ENCODE data around the gene STRADA.
"Not testable (repeated sequence)": the region's sequence is repeated elsewhere in the genome, so short reads cannot be mapped to it uniquely, and the experiment has no call there.

The STRADA gene

DNA sequence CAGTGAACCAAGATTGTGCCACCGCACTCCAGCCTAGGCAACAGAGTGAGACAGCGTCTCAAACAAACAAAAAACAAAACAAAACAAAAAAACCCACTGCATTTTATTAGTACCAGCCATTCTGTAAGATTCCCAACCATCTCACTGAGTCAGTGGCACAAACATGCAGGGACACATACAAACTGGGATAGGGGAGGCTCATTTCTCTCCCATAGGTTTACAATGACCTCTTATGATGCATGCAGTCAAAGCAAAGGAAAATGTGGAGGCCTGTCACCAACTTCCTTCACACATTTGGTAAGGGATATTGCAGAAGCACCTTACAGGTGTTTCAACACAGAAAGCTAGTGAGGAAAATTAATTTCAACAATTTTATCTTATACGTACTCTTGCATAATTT is 12.4 kb upstream of the STRADA start:
- DNase-seq: no peak

DNA sequence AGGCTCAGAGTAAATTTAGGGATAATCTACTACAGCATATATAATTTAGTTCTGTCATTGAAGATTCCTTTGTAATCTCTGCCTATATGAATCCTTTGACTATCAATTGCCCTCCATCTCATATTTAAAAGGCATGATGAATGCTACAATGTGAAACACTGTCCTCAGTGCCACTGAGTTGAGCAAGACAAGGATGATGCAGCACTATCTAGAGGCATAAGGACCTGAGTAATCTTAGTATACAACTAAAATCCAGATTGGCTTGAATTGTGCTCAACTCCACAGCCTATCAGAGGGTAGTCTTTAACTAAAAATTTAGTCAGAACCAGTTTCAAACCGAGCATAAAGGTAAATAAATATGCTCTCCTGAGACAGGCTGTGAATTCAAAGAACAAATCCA is 11.6 kb upstream of the STRADA start:
- DNase-seq: no peak

DNA sequence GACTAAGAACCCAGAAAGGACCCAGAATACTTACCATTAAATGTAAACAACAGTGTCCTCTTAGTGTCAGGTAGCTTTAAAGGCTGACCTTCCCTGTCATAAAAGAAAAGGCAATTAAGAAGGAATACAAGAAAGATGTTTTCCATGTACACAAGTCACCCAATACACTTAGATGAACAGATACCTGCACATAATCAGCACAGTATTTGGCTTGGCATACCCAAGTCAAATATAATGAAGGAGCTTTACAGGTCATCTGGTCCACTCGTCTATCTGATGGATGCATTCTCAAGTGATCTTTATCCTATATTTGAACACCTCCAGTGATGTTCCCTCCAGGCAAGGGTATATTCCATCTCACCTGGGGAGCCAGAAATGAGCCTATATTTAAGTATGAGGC is 11.1 kb upstream of the STRADA start:
- DNase-seq: no peak

DNA sequence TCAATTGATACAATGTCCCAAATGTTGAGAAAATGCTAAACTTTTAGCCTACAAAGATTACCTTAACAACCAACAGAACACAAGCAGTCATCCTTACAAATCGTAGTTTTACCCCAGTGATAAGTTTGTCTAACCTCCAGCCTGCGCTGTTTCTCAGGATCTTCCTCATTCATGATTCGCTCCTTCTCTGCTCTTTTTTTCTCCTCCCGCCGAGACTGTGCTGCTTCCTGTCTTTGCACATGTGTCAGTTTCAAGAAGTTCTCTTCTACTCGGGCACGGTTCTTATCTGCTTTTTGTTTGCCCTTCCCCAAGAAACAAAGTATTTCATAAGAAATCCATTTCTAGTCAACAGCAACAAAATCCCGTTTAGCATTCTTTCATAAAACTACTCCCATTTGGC is 10.2 kb upstream of the STRADA start:
- DNase-seq: no peak

DNA sequence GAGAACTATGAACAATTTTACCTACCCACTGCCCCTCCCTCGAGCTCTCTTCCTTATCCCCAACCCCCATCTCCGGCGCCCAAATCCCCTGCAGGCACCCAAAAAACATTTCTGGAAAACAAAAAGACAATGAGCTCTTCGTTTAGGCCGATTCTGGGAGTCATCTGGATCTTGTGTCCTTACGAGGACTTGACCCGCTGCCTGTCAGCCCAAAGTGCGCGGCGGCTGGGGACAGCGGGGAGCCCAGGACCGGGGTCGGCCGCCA is 524 bp downstream of the STRADA start:
- DNase-seq: no peak

DNA sequence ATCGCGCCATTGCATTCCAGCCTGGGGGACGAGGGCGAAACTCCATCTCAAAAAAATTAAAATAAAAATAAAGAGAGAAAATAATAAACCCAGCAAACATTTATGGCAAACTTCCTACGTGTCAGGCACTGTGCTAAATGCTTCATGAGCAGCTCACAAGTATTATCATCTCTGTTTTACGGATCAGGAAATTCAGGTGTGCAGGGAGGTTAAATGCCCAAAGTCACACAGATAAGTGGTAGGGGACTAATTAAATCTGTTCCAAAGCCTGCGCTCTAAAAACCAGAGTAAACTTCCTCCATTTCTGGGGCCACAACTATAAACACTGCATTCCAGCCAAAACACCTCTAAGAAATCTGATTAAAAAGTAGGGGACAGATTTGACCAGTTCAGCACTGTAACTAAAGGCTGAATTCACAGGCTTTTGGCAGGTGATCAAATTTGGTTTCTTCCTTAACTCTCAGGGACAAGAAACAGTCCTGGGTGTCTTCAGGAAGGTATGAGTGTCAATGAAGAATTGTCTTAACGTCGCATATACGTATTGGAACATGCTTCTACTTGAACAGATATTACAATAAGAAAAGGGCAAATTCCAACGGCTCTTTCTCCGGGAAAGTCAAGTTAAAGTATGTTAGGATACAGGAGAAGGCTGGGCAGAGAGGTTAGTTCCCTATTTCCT is 996 bp downstream of the STRADA start:
- DNase-seq: no peak

DNA sequence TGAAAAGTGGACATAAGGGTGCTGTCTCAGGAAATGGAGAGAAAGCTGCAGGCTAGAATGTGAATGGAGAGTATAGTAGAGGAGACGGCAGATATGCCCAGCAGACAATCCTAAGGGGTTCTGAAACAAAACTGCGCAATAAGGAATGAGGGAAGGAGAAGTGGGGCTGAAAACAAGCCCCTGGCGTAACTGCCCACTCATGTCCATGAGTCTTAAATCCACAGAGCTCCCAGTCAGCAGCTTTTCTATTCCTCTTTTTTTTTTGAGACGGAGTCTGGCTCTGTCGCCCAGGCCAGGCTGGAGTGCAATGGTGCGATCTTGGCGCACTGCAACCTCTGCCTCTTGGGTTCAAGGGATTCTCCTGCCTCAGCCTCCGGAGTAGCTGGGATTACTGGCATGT is 5.9 kb downstream of the STRADA start:
- no peak for DNase-seq

DNA sequence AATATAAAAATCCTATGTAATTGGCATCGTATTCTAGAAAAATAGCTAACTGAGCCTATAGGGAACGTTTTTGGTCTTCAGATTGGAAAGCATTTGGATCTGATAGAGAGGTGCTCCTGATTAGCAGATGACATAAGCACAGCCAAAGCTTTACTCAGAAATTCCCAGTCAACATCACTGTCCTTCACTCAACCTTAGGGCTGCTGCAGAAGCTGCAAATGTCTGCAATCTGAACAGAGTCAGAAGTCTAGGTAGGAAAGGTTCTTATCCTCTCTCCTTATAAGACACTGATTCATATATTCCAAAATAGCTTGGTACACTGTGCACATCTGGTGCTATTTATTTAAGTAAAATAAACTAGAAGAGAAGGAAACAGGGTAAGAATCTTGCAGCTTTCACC is 19.2 kb downstream of the STRADA start:
- no peak for DNase-seq

DNA sequence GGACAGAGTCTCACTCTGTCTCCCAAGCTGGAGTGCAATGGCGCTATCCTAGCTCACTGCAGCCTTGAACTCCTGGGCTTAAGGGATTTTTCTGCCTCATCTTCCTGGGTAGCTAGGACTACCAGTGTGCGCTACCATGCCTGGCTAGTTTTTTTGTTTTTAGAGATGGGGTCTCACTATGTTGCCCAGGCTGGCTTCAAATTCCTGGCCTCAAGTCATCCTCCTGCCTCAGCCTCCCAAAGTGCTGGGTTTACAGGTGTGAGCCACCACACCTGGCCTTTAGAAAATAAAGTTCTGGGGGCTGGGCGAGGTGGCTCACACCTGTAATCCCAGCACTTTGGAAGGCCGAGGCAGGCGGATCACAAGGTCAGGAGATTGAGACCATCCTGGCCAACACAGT is 21.4 kb downstream of the STRADA start:
- DNase-seq: not testable (repeated sequence)

DNA sequence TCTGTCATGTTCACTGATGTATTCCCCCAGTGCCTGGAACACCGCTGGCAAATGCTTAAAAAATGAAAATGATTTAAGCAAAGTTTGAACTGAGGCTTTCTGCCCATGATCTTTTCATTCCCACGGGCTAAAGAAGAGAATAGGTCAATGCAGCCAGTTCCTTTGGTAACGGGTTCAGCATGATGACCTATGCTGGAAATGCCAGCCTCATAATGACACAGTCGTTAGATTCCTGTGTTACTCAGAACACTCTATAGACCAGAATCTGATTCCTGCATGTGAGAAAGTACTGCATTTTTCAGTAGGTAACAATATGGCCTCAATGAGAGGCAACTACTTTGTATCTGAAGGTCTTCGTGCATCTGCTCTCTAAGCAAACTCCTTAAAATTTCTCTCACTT is 22.6 kb downstream of the STRADA start:
- DNase-seq: no peak

DNA sequence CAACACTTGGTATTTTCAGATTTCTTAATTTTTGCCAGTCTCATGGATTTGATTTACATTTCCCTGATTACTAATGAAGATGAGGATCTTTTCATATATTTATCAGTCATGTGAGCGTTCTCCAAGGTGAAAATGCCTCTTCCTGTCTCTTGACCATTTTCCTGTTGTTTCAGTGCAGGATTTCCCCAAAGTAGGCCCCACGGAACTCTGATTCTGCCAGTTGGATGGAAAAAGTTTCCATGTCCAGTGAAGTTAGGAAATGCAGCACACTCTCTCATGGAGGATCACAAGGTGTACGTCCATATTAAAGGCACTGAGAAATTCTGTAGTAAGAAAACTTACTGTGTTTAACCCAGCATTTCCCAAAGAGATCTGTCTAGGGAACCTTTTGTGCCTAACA is 25.2 kb downstream of the STRADA start:
- DNase-seq: no peak

DNA sequence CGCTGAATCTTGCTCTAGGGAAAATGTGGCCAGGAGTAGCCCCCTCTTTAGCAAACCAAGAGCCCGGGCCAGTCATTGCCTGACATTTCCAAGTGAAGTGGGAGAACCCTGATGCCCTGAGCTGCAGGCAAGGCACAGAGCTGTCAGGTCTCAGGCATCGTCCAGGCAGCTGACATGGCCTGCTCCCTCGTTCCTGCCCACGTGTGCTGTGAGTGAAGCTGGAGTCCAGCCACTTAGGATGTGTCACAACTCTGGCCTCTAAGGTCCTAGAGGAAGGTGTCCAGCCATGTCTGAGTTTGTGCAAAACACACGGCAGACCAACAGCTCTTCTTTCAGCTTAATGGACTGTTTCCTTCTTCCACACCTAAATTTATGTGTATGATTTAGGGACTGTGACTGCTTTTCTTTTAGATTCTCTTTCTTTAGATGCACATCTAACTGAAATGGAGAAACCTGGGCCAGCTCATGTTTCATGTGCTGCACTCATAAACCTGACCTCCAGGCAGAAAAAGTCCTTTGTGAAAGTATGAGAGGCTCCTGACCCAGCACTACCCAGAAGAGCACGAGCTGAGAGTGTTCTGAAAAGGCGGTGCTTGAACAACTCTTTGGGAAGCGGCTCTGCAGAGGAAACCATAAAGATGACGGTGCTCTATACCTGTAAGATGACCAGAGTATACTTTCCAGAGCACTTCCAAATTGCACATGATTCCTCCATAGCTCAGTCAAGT is 26.9 kb downstream of the STRADA start:
- DNase-seq: no peak

DNA sequence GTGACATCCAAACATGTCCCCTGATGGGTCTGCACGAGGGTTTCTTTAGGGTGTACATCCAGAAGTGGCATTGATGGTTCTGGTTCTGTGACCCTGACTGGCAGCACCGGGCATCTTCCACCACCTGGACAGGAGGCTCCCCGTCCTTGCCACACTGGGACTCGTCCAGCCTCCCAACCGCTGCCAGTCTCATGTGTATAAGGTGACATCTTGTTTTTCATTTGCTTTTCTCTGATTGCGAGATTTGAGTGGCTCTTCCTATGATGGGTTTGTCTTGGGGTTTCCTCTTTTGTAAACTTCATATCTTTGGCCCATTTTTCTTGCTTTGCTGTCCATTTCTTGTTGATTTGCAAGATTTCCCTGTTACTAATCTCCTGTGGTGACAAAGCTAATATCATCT is 32.5 kb downstream of the STRADA start:
- no peak for DNase-seq

DNA sequence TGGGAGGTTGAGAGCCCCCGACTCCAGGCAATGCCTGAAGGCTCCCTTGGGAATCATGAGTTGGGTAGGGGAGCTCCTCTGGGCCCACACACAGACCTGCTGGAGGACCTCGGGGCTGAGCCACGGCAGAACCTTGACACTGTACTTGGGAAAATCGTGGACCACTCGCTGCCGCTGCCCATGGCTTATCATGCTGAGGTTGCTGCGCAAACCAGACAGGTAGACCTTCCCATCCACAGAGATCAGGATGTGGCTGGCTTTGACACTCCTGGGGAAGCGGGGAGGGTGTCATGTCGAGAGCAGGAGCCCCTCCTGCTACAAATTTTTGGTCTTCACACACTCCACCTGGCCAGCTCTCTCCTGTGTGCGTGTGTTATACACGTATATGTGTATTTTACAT is 34.4 kb downstream of the STRADA start:
- DNase-seq: no peak

DNA sequence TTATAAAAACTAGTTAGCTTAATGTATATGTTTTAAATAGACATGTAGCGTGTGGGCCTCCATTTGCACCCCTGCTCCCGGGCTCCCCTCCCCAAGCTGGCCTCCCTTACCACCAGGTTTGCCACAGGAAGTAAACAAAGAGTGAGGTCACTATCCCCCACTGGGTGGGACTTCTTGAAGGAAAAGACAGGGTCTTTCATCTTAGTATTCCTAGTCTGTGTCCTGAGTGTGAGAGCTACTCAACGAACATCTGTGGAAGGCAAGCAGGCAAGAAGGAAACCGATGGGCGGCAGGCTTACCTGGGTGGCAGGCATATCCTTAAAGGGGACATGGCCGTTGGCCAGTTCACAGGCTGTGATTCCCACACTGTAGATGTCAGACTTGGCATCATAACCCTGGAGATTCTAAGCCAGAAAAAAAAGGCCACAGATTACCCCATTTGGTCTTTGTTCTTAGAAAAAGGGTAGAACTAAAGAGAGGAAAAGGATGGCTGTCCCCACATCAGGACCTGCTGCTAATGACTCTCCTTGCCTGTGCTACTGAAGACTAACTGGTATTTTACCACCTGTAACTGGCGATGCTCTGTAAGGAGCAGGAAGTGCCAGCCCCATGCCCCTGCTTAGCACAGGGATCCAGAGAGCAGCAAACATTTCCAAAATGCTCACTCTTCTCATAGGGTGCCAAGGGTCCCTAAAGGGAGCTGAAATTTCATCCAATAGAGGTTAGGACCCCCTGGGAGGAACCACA is 35.1 kb downstream of the STRADA start:
- DNase-seq: no peak

DNA sequence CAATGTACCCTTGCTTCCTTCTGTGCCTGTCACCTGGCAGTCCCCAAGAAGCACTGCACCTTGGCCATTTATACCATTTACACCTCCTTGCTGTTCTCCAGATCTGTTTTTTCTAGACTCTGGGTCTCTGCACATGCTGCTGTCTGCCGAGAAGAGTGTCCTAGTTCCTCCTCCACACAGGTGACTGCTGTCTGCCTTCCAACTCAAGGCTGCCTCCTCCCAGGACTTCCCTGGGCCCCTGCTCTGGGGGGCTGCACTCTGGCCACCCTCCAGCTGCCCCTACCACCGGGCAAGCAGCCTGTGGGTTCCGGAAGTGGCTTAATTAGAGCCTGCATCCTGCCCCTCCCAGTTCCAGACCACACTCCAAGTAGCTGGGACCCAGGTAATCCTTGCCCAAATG is 35.9 kb downstream of the STRADA start:
- no peak for DNase-seq

DNA sequence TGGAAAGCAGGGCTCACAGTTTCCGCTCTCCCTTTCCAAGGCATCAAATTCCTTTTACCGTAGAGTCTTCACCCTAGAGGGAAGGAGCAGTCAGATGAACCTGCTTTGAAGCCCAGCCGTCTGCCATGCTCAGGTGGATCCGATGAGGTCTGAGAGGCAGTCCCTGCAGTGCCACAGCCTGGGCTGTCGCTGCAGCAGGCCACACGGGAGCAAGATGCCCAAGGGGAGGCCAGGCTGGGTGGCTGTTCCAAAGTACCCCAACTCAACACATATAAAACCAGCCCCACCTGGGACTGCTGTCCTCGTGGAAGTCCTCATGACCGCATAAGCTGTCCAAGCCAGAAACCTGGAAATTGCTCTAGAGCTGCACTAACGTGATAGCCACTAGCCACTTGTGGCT is 36.8 kb downstream of the STRADA start:
- DNase-seq: no peak

DNA sequence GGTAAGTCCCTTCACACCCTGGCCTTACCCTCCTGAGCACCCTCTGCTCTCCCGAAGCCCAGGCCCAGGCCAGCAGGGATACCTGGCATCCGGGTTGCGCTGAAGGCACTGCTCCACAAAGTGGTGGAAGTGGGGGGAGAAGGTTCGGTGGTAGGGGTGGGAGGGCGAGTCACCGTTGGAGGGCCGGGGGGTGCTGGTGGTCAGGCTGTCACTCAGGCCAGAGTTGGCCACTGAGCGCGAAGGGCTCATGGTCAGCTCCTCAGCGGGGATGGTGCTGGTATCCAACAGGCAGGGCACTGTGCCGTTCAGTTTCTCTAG is 37.4 kb downstream of the STRADA start:
- DNase-seq: no peak

DNA sequence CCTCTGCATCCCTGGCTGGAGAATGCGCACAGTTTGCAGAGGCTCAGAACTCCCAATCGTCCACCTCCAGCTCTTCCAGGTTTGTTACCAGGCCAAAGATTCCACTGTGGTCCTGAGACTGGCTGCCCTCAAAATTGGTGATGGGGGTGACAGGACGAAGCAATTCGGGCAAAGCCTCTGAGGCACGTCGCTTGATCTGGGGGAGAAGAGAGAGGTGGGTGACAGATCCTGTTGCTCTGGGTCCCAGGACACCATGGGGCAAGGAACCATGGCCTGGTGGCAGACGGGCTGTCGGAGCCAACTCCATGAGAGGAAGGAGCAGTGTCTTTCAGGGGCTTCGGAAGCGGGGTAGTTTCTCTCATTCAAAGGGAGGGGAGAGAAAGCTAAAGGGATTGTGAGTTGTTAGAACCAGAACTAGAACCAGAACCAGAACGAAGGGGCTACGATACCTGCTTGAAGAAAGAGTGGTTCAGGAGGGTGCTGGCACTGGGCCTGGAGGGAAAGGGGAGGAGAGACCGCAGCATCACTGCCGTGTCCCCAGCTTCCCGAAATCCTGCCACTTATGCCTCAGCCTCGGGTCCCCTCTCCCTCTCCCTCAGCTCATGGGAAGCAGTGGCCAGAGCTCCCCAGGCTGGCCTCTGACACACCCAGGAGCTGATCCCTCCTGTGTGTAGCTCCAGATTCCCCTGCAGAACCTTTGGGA is 37.9 kb downstream of the STRADA start:
- no peak for DNase-seq

DNA sequence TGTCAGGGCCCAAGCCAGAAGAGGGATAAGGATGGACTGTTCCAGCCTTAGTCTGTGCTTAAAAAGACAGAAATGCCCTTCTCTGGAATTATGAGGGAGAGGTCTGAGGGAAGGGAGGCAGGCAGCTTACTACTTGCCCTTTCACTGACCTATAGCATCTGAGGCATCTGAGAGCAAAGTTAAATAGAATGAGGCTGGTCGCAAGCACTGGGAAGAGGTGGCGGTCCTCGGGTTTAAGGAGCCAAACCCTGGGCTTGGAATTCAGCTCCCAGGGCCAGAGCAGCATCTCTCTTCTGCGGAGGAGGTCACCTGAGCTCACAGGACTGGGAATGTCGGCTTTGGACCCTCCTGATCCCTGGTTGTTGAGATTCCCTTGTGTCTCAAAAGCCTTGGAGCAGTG is 38.6 kb downstream of the STRADA start:
- DNase-seq: no peak

DNA sequence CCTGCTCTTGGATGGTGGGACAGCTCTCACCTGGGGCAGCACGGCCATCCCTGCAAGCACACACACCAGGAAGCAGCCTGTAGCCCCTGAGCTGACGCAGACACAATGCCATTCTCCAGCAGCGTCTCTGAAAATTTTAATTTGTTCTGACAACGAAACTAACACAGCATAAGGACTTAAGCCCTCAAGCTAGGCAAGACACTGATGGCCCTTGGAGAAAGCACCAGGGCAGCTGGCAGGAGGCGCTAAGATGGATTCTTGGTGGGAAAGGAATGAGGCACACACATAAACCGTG is 38.9 kb downstream of the STRADA start:
- DNase-seq: no peak

DNA sequence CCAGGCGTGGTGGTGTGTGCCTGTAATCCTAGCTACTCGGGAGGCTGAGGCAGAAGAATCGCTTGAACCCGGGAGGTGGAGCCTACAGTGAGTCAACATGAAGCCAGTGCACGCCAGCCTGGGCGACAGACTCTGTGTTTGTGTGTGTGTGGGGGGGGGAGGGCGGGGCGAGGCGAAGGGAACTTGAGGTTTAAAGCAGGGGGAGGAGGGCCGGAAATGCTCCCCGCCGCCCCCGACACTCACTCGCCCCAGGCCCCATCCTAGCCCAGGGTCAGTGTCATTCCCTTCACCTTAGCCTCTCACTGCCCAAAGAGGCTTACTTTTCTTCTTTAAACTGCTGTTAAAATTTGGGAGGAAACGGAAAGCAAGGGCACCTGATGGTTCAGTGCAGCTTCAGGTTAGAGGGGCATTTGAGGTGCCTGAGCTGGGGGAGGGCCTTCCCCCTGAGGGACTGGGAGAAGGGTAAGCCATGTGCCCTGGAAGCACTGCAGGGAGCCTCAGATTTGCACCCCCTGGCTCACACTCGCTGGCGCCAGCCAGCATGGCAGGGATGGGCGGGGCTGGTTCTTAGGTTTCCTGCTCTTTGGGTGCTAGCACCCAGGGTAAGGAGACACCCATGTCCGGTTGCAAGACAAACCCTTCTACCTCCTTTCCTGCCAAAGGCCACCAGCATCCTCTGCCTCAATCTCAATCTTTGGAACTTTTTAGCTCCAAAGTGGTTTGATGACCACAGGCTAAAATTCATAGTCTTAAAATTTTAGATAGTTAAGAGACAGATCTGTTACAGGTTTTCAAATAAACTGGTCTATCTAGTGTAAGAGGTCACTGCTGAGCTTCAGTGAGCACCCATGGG is 39.5 kb downstream of the STRADA start:
- DNase-seq: no peak

DNA sequence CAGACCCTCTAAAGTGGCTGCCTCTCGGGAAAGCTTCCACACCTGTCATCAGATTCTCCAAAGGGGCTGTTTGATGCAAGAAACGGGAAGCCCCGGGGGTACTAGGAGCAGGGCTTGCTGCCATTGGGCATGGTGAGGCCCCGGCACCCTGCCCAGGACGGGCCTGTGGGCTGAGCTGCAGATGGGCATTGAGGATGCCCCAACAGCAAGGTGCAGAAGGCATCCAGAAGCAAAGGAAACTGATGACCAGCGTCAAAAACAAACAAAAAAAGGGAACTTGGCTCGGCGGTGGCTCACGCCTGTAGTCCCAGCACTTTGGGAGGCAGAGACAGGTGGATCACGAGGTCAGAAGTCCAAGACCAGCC is 40.2 kb downstream of the STRADA start:
- no peak for DNase-seq
